A549 (cell line): ENCODE data around the gene RIC3. TPM values are rescaled to one million over a fixed set of nuclear protein-coding genes. Genes with fewer than 3 reads are reported as not detected.

Source experiments
- ATAC-seq, 2 experiments: fragments of 200-7000 bp in 1 of 2; fragments of >200 bp in 1 of 2; cut with Nextera tagmentation in 1 of 2; cut with Tn5 transposase in 1 of 2; 3 replicates each; pipeline versions ENCODE4 v1.8.0 to v1.9.1; 2018 to 2020; ENCODE audit warnings: mild to moderate bottlenecking in 1 of 2, moderate library complexity in 1 of 2
- CTCF ChIA-PET: fragments of 300-600 bp; sonication (Branson Sonifier 250); formaldehyde crosslinking; extraction: SDS; loops from one replicate; lab custom pipeline; 2021; ENCODE audit warnings: antibody characterized with exemption, inconsistent platforms; lab: Yijun Ruan, JAX
- POLR2A ChIA-PET: fragments of 350-600 bp; formaldehyde crosslinking; extraction: SDS; loops from one replicate; lab custom pipeline; 2021; ENCODE audit warnings: antibody characterized with exemption, inconsistent platforms; lab: Yijun Ruan, JAX
- DNase-seq, 2 experiments: peaks; one replicate each; pipeline versions ENCODE4 v3.0.0 to v3.0.0-alpha.2; 2011 to 2016; ENCODE audit warnings: low read depth in 1 of 2, low spot score in 1 of 2
- FAIRE-seq: peaks from 2 replicates; lab custom pipeline; 2011; peaks lifted over from hg19 to GRCh38; lab: Jason Lieb, UNC
- H3K27ac ChIP-seq, 2 experiments: fragments of >200 bp; sonication (Bioruptor Twin); formaldehyde crosslinking; 3 replicates each; pipeline ENCODE4 v1.5.1; 2016 to 2017
- H3K4me1 ChIP-seq: fragments of >200 bp; sonication (Bioruptor Twin); formaldehyde crosslinking; 3 replicates; pipeline ENCODE4 v1.6.1; 2016
- H3K4me2 ChIP-seq: fragments of >200 bp; sonication (Bioruptor Twin); formaldehyde crosslinking; 3 replicates; pipeline ENCODE4 v1.6.1; 2016
- H3K4me3 ChIP-seq: fragments of >200 bp; sonication (Bioruptor Twin); formaldehyde crosslinking; 3 replicates; pipeline ENCODE4 v1.5.1; 2016
- H3K9me3 ChIP-seq: fragments of >200 bp; sonication (Bioruptor Twin); formaldehyde crosslinking; 3 replicates; pipeline ENCODE4 v1.6.1; 2016
- ATOH8 ChIP-seq: fragments of 250-450 bp; sonication (Bioruptor Pico); IDR thresholded peaks from 2 replicates; pipeline ENCODE4 v1.5.0; 2020; ENCODE audit warnings: low read depth, mild to moderate bottlenecking, moderate library complexity
- BHLHE40 ChIP-seq: IDR thresholded peaks from 2 replicates; pipeline ENCODE4 v1.6.1; 2012; ENCODE audit warnings: low read depth, low read length, inconsistent platforms
- CBX2 ChIP-seq: fragments of 200-600 bp; sonication (generic); IDR thresholded peaks from 2 replicates; pipeline ENCODE4 v1.6.1; 2016; ENCODE audit warnings: low read depth, mild to moderate bottlenecking, borderline replicate concordance
- CEBPB ChIP-seq, 2 experiments: fragments of >200 bp in 1 of 2; sonication (Bioruptor Twin) in 1 of 2; formaldehyde crosslinking in 1 of 2; IDR thresholded peaks; 2 replicates each; pipeline ENCODE4 v1.6.1; 2012 to 2016
- E2F6 ChIP-seq: IDR thresholded peaks from 2 replicates; pipeline ENCODE4 v1.6.1; 2012; ENCODE audit warnings: low read depth, borderline replicate concordance
- EHF ChIP-seq: fragments of 250-450 bp; sonication (Bioruptor Pico); IDR thresholded peaks from 2 replicates; pipeline ENCODE4 v1.5.0; 2020; ENCODE audit warnings: mild to moderate bottlenecking
- EHMT2 ChIP-seq: fragments of 200-600 bp; sonication (generic); IDR thresholded peaks from 2 replicates; pipeline ENCODE4 v1.6.1; 2016; ENCODE audit warnings: antibody characterized with exemption, low read depth, mild to moderate bottlenecking, moderate library complexity
- ESRRA ChIP-seq: fragments of 150-350 bp; IDR thresholded peaks from 2 replicates; pipeline ENCODE4 v1.6.1; 2014; ENCODE audit warnings: mild to moderate bottlenecking, low read length, borderline replicate concordance
- FOXS1 ChIP-seq: fragments of 250-450 bp; sonication (Bioruptor Pico); IDR thresholded peaks from 2 replicates; pipeline ENCODE4 v1.5.0; 2020; ENCODE audit warnings: mild to moderate bottlenecking, moderate library complexity
- GATA3 ChIP-seq: IDR thresholded peaks from 2 replicates; pipeline ENCODE4 v1.6.1; 2012; ENCODE audit warnings: borderline replicate concordance
- HES2 ChIP-seq: fragments of >200 bp; sonication (Bioruptor Twin); formaldehyde crosslinking; IDR thresholded peaks from 2 replicates; pipeline ENCODE4 v1.6.1; 2016
- HMGXB4 ChIP-seq: fragments of 250-450 bp; sonication (Bioruptor Pico); IDR thresholded peaks from 2 replicates; pipeline ENCODE4 v1.5.0; 2021; ENCODE audit warnings: mild to moderate bottlenecking, moderate library complexity, borderline replicate concordance
- HOXB5 ChIP-seq: fragments of 250-450 bp; sonication (Bioruptor Pico); IDR thresholded peaks from 2 replicates; pipeline ENCODE4 v1.5.0; 2020; ENCODE audit warnings: mild to moderate bottlenecking, moderate library complexity
- JUN ChIP-seq, 2 experiments: fragments of >200 bp; sonication (Bioruptor Twin); formaldehyde crosslinking; IDR thresholded peaks; 2 replicates in 1 of 2; 3 replicates in 1 of 2; pipeline ENCODE4 v1.6.1; 2016 to 2017
- KDM5A ChIP-seq: fragments of 200-600 bp; sonication (generic); IDR thresholded peaks from 2 replicates; pipeline ENCODE4 v1.6.1; 2016; ENCODE audit warnings: antibody characterized with exemption, mild to moderate bottlenecking
- MAX ChIP-seq: IDR thresholded peaks from 2 replicates; pipeline ENCODE4 v1.6.1; 2012
- MAZ ChIP-seq: fragments of 150-350 bp; IDR thresholded peaks from 2 replicates; pipeline ENCODE4 v1.6.1; 2014; ENCODE audit warnings: antibody characterized with exemption, low read depth, low read length, borderline replicate concordance
- NFE2L2 ChIP-seq: fragments of 150-350 bp; conservative IDR thresholded peaks from 2 replicates; pipeline ENCODE4 v1.6.1; 2014; ENCODE audit warnings: low read length
- NR3C1 ChIP-seq: fragments of >200 bp; sonication (Bioruptor Twin); formaldehyde crosslinking; IDR thresholded peaks from 3 replicates; pipeline ENCODE4 v1.6.1; 2017
- REST ChIP-seq: fragments of 200-600 bp; sonication (generic); IDR thresholded peaks from 2 replicates; pipeline ENCODE4 v1.6.1; 2016; ENCODE audit warnings: antibody characterized with exemption, mild to moderate bottlenecking, moderate library complexity
- ZNF302 ChIP-seq: fragments of 250-450 bp; sonication (Bioruptor Pico); IDR thresholded peaks from 2 replicates; pipeline ENCODE4 v1.9.0; 2021; ENCODE audit warnings: inconsistent platforms, mild to moderate bottlenecking, moderate library complexity
- WGBS: methylation state at CpG from one replicate; pipeline ENCODE4 v1.1.6; 2017; ENCODE audit errors: missing lambda C conversion rate; 5-methylcytosine and 5-hydroxymethylcytosine counted together
- polyA plus RNA-seq, 4 experiments: library from polyadenylated mRNA; depleted of rRNA in 3 of 4; stranded (reverse); fragments of >200 nt; fragmentation: RNase III in 1 of 4; extraction: RNeasy Plus Mini Kit Qiagen cat#74134 plus additional on column Dnase treatment in 1 of 4; gene quantifications; 2 replicates in 3 of 4; 3 replicates in 1 of 4; pipeline ENCODE4 v1.2.3, GENCODE V29; 2011 to 2017

RIC3 gene
- polyA plus RNA-seq, 2 of the 4 experiments (the other 2 are of a cell fraction), result 1.7 to 3.2 TPM

- ATAC-seq (no peak), DNase-seq (no peak), FAIRE-seq (no peak)
- ChIA-PET CTCF (interaction anchor here (1.1 kb wide), 1 partner anchor 18 kb away, joined by 3 read pairs; no protein-coding TSS in a partner anchor), POLR2A (no interaction called here)
- no peak overlapping the region for H3K27ac ChIP-seq
- H3K4me3 ChIP-seq, result no peak overlapping the region
- no peak overlapping the region for H3K4me2 ChIP-seq
- H3K4me1 ChIP-seq, result no peaks in the 10 kb centered on the region
- 43% methylated on average over 6 of the region's 6 CpGs for WGBS
- no peaks in the 10 kb centered on the region for H3K9me3 ChIP-seq
- TF ChIP-seq EHF (CRISPR knock-in tag) (no peak), CBX2 (no peak), CEBPB (IDR thresholded peaks at IDR 0.05) (no peak)
These were observed 19.1 kb downstream of the RIC3 start for GRCh38 chr11:8149726-8150125.

- FAIRE-seq, result no peak
- no peak for ATAC-seq
- POLR2A ChIA-PET, result no interaction called here
- no peaks in the 10 kb centered on the region for H3K4me1 ChIP-seq
- no peak overlapping the region for H3K4me3 ChIP-seq
- DNase-seq, result no peak
- CTCF ChIA-PET, result no interaction called here
- 37% methylated on average over 2 of the region's 2 CpGs for WGBS
- no peaks in the 10 kb centered on the region for H3K9me3 ChIP-seq
- no peak overlapping the region for H3K4me2 ChIP-seq
- TF ChIP-seq HOXB5 (CRISPR knock-in tag) (no peak), ESRRA (no peak), HMGXB4 (CRISPR knock-in tag) (no peak), MAX (no peak), NFE2L2 (no peak), ZNF302 (CRISPR knock-in tag) (no peak), E2F6 (no peak), JUN (IDR thresholded peaks at IDR 0.05) (no peak), KDM5A (no peak), GATA3 (no peak), CEBPB (IDR thresholded peaks at IDR 0.05) (no peak), ATOH8 (CRISPR knock-in tag) (no peak)
- no peak overlapping the region for H3K27ac ChIP-seq
These were observed 30.3 kb downstream of the RIC3 start for GRCh38 chr11:8138526-8138925.

- 47% methylated on average over 2 of the region's 2 CpGs for WGBS
- no peak overlapping the region for H3K4me3 ChIP-seq
- TF ChIP-seq MAX (no peak), HMGXB4 (CRISPR knock-in tag) (no peak), EHMT2 (no peak), JUN (IDR thresholded peaks at IDR 0.05) (no peak), FOXS1 (CRISPR knock-in tag) (no peak), MAZ (no peak), HES2 (no peak), CEBPB (IDR thresholded peaks at IDR 0.05) (no peak), BHLHE40 (no peak), NR3C1 (no peak), ESRRA (no peak), REST (no peak)
- TF ChIP-seq, all 56 proteins: peak for 0
- POLR2A ChIA-PET, result no interaction called here
- ATAC-seq (no peak), DNase-seq (no peak), FAIRE-seq (no peak)
- CTCF ChIA-PET, result interaction anchor here (0.5 to 2.7 kb wide), 2 partner anchors 28 to 169 kb away, joined by 4 to 10 read pairs; no protein-coding TSS in a partner anchor
- H3K4me2 ChIP-seq, result no peak overlapping the region
- H3K4me1 ChIP-seq, result no peaks in the 10 kb centered on the region
- H3K9me3 ChIP-seq, result no peaks in the 10 kb centered on the region
- no peak overlapping the region for H3K27ac ChIP-seq
These were observed 41.4 kb downstream of the RIC3 start for GRCh38 chr11:8127447-8127846.
